IPS DF 4.7 (cell line): ENCODE measurements around the gene CNDP2.
"Not testable (repeated sequence)": the region's sequence is repeated elsewhere in the genome, so short reads cannot be mapped to it uniquely, and the experiment has no call there.

ENCODE experiments used
- DNase-seq: peaks from one replicate; pipeline ENCODE4 v3.0.0-alpha.2; 2013; ENCODE audit warnings: low spot score; ENCODE audit errors: extremely low read depth

Gene CNDP2

DNA sequence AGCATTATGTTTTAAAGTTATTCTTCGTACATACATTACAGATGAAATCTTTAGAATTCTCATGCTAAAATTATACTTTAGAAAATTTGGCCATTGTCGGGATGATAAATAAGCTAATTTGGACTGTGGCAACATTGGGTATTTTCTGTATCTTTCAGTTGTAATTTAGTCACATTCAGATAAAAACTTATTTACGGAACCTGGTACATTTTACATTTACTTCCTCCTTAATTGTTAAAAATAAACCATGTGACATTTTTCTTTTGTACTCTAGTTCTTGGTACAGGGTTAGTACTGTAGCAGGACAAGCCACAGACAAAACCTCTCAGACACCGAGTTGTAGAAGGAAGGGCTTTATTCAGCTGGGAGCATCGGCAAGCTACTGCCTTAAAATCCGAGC, 4.2 kb downstream of the CNDP2 start:
- no peak for DNase-seq

DNA sequence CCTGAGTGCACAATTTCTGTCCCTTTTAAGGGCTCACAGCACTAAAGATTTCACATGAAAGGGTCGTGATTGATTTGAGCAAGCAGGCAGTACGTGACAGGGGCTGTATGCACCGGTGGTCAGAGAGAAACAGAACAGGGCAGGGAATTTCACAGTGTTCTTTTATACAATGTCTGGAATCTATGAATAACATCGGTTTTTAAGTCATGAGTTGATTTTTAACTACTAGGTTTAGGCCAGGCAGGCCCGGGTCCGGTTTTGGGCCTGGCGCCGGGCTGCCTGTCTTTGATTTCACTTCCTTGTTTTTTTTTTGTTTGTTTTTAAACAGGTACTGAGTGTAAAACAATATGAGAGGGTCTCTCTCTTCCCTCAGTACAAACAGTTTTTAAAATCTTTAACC, 4.6 kb downstream of the CNDP2 start:
- not testable (repeated sequence) for DNase-seq

DNA sequence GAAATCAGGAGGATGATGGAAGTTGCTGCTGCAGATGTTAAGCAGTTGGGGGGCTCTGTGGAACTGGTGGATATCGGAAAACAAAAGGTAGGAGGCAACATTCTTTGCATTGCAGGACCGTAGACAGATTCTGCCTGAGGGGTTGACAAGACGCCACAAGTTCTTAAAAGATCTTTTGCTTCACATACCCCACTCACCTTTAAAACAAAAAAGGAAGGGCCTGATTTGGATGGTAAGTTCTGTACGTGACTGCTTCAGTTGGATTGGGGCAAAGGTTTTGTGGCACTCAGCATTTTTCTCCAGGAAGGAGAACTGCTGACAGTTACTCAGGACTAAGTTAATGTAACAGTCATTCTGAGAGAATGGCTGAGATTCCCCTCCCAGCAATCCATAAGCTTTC, 5.2 kb downstream of the CNDP2 start:
- no peak for DNase-seq

DNA sequence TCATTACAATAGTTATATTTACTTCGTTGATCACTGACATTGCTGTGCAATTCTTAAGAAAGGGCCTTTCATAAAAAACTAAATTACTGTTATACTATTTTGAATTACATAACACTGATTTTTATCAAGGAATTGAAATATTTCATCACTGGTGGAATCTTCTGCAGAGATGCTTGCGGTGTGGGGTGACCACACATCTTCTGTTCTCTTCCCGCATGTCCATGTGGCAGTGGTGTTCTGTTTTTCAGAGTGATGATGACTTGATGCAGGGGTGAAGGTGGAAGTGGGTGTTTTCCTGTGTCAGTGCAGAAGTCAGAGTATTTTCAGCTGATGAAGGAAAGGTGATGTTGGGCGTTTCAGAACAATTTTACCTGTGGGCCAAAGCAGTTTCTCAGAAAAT, 7.0 kb downstream of the CNDP2 start:
- DNase-seq: no peak

DNA sequence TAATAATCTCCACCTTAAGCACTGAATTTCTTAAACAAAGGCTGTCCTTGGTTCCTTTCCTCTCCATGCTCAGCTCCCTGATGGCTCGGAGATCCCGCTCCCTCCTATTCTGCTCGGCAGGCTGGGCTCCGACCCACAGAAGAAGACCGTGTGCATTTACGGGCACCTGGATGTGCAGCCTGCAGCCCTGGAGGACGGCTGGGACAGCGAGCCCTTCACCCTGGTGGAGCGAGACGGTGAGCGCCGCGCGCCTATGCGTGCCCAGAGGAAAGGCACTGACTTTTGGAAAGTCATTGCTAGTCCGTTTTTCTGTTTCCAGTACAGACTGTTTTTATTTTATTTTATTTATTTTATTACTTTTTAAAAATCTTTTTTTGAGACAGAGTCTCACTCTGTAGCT, 9.6 kb downstream of the CNDP2 start:
- no peak for DNase-seq

DNA sequence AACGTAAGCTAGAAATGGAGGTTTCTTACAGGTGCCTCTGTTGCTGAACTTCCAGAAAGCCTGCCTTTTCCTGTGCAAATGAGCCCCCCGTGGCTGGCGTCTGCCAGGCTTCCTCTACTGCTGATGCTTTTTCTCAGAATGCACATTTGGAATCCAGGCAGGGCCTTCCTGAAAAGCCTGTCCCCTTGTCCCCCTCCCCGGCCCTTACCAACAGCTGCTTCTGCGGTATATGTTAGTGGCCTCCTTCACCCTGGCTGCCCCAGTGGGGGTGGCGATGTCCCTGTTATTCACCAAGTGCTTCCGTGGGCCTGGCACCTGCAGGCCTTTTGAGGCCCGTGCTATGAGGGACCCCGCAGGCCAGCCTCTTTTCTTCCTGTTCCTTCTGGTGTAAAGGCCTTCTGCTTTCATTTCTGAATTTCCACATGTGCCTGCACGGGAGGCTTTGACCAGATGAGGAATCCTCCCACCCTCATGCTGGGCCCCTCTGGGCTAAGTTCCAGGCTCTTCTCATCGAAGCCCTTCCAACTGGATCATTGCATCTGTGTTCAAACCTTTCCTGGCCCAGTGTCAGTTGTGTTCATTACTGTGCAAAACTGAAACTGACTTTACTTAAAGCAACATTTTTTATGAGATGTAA, 10.4 kb downstream of the CNDP2 start:
- no peak for DNase-seq

DNA sequence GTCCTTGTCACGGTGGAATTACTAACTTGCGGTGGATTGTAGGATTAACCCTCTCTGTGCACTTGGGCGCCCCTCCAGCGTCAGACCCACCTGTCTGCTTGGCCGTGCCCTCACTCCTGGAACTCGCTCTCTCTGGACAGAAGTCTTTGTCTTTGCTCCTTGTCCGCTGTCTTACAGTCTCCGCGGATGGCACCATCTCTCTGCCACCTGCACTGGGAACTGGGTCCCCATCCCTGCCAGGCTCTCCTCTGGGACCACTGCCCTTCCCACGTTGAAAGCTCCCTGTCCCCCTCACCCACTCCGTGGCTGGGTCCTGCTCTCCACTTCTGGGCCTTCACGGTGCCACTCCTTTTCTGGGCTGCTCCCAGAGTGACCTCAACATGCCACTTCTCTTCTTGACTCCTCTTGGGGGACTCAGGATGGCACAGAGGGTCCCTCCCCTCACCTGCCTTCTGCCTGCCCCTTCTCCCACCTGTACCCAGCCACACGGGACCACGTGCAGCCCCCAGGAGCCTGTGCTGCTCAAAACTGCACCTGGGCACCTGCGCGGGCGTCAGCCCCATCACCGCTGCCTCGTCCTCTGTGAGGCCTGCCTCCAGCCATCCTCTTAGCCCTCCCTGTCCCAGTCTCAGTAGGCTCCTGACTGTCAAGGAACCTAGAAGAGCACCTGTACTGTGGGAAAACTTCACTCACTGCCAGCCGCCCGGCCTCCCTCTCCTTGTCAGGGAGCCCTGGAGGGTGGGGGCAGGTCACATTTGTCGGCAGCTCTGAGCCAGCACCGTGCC, 11.1 kb downstream of the CNDP2 start:
- DNase-seq: no peak

DNA sequence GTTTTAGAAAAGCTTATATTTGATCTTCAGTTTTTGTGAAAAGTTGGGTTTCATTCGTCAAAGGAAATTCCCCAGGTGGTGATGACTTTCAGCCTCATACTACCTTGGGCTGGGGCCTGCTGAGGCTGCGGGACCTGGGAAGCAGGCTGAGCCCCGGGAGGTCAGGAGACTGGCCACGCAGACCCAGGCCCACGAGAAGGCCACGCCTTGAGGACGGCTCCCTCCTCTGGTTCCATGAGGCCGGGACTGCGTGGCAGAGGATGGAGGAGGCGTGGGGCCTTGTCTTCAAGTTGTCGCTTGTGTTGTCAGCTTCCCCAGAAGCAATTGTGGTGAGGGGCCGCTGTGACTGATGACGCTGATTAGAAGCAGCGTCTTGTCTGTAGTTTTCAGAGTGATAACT, 11.8 kb downstream of the CNDP2 start:
- no peak for DNase-seq

DNA sequence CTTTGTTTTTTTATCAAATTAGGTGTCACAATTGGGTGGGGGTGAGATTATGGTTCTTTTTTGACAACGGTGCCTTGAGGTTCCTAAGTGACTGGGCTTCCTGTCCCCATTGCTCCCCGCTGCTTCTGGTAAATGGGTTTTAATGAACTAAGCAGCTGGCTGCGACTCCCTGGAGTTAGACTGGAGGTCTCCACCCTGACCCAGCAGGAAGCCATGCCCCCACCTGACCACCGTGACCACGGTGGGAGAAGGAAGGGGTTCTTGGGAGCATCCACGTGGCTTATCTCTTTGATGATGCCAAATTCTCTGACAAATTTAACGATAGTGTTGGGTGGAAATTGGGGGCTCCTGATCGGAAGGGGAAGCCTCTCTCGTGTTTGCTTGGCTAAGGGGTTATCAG, 12.2 kb downstream of the CNDP2 start:
- no peak for DNase-seq

DNA sequence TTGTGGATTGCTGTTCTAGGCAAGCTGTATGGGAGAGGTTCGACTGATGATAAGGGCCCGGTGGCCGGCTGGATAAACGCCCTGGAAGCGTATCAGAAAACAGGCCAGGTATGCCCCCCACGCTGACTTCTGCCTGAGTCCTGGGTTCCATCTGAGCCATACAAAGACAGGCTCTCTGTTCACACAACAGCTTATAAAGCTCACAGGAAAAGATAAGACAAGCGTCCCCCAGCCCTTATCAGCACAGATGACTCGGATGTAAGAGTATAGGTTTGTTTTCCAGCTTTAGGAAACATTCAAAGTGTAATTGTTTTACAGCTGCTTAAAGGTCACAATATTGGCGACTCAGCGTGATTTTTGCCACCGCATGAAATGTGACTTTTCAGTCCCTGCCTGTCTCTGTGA, 12.7 kb downstream of the CNDP2 start:
- DNase-seq: no peak

DNA sequence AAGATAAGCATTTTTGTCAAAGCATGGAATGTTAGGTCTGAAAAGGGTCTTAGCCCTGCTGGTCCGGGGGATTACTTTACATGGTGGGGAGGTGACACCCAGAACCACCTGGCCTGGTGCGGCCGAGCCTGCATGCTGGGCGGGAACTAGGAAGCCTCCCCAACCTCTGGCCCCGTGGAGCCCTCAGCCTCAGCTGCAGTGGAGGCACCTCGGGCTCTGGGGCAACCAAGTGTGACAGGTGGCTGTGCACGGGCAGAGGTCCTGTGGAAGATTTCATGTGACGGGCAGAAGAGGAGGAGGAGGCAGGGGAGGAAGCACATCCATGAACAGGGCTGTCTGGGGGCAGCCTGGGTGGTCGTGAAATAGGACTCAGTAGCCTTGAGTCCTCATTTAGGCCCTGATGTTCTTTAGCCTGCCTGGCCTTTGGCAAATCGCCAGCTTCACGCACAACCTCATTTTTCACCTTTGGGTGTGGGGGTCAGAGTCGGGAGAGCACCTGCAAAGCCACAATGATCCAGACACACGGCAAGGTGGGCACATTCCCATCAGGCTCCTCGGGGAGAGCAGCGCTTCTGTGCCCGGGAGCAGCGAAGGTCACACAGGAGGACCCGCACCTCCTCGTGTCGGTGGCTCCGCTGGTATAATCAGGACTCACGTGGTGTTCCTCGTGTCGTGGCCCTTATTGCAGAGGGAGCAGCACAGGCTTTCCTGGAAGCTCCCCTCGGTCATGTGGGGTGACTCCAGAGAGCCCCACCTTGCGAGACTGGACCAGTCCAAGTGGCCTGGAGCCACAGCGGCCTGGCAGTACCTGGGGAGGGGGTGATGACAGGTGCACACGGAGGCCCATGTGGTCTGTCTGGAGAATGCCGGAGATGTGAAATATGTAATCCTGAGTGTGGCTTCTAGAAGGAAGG, 13.9 kb downstream of the CNDP2 start:
- DNase-seq: no peak

DNA sequence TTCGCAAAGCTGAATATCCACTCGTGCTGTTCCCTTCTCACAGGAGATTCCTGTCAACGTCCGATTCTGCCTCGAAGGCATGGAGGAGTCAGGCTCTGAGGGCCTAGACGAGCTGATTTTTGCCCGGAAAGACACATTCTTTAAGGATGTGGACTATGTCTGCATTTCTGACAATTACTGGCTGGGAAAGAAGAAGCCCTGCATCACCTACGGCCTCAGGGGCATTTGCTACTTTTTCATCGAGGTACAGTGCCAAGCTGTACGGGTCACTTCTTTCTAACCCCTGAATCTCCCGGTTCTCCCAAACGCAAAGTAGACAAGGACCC, 14.6 kb downstream of the CNDP2 start:
- DNase-seq: no peak

DNA sequence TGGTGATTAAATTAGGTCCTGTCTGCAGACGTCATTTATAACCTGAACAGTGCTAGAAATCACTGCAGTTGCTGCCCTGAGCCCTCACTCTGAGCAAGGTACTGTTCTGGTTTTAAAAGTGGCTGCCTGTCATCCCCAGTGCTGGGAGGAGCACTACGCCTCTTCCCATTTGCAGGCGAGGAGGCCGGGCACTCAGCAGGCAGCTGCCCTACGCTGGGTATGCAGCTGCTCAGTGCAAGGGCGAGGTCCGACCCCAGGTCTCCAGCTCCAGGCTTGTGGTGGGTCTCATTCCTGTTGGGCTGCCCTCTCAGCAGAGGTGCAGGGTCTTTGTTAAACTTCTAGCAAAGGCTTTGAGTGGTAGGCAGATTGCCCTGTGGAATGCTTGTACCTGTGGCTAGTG, 15.7 kb downstream of the CNDP2 start:
- no peak for DNase-seq

DNA sequence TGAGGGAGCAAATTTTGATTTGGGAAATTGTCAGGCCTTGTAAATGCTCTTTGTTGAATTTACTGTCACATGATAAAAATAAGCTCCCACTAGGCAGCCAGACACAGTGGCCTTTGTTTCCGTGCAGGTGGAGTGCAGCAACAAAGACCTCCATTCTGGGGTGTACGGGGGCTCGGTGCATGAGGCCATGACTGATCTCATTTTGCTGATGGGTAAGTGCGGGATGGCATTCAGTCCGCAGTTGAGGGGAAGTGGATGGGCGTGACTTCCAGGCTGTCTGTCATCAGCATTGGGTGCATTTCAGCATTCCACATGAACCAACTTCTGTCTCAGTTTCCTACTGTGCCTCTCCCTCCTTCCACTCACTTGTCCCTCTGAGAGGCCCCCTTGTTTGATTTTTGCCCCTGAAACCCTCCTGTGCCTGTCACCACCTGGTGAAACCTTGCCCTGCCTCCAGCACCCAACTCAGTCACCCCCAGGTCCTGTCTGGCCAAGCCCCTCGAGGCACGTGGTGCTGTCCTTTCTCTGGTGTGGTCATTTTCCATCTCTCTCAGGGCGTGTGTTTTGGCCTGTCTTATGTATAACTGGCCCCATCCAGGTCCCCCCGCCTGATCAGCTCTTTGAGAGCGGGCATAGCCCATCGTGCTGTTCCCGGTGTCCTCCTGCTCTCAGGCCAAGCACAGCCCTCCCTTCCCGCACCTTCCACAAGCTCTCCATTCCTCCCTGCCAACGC, 16.3 kb downstream of the CNDP2 start:
- no peak for DNase-seq

DNA sequence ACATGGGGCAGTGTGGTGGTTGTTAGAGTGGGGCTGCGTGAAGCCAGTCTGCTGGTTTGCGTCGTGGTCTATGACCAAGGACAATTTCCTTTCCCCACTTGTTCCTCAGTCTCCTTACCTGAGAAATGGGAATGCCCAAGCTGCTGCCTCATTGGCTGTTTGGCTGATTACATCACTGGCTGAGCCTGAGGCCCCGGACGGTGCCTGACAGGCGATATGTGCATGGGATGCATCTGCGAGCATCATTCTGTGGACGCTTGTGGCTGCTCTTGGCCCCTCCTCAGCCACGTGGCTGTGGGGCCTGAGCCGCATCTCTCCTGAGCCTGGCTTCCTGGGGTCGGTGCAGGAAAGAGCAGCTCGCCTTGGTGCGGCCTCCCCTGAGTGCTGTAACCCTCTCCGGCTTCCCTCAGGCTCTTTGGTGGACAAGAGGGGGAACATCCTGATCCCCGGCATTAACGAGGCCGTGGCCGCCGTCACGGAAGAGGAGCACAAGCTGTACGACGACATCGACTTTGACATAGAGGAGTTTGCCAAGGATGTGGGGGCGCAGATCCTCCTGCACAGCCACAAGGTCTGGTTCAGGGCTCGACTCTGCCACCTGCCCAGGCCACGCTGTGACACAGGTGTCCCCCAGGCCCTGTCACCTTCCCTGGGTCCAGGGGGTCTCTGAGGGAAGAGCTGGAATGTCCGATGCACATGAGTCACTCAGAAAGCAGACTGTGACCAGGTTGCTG, 17.2 kb downstream of the CNDP2 start:
- no peak for DNase-seq

DNA sequence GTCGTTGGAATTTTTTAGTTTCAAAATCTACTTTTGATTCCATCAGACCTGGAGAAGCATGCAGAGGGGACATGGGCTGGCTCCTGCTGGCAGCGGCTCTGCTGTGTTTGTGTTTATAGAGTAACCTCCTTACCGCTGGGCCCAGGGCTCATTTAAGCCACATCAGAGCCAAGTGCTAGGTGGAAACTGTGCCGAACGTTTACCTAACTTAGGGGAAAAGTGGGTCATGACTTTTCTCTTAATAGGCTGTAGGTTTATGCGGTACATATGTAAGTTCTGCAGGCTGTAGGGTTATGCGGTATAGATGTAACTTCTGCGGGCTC, 17.7 kb downstream of the CNDP2 start:
- DNase-seq: no peak

DNA sequence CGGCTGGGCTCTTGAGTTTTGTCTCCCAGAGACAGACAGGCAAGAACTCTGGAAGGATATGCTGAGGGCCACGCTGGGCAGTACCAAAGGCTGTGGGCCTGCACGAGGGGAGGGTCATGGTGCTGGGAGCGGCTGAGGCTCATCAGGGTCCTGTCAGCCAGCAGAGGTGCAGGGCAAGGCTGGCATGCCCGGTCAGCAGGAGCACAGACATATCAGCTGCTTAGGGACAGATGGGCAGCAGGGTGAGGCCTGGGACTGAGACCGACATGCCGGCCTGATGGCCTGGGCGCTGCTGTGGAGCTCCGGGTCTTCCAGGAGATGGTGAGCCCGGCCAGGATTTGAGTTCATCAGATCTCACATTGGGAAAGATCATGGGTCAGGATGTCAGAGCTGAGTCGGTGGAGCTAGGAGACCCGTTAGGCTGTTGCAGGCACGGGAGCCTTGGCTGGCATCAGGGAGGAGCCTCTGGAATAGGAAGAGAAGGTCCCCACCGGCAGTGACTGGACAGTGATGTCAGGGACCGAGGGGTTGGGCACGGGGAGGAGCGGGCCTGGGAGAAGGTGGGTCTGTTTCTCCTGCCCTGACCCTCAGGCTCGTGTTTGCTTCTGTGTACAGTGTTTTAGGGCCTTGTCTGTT, 18.8 kb downstream of the CNDP2 start:
- DNase-seq: no peak

DNA sequence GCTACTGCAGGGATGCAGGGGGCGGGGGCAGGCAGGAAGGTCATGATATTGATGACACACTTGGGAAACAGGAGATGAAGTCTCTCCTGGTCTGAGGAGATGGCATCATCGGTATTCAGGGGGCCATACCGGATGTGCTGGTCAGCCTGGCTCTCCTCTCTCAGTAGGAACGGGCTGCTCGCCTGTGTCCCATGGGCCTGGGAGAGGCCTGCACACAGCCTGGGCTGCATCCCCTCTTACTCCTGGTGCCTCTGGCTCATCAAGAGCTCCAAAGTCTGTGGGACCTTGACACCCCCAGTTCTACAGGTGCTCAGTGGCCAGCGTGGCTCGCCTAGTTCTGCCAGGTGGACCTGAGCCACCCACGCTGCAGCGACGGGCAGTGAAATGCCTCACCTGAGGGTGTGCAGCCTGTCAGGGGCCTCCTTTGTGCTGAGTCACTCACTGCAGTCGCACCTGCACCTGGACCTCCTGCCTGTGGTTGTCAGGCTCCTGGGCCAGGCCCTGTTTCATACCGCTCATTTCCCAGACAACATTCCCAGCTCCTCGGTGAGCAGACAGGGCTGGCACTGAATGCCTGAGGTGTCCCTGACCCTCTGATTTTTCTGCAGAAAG, 19.6 kb downstream of the CNDP2 start:
- DNase-seq: no peak

DNA sequence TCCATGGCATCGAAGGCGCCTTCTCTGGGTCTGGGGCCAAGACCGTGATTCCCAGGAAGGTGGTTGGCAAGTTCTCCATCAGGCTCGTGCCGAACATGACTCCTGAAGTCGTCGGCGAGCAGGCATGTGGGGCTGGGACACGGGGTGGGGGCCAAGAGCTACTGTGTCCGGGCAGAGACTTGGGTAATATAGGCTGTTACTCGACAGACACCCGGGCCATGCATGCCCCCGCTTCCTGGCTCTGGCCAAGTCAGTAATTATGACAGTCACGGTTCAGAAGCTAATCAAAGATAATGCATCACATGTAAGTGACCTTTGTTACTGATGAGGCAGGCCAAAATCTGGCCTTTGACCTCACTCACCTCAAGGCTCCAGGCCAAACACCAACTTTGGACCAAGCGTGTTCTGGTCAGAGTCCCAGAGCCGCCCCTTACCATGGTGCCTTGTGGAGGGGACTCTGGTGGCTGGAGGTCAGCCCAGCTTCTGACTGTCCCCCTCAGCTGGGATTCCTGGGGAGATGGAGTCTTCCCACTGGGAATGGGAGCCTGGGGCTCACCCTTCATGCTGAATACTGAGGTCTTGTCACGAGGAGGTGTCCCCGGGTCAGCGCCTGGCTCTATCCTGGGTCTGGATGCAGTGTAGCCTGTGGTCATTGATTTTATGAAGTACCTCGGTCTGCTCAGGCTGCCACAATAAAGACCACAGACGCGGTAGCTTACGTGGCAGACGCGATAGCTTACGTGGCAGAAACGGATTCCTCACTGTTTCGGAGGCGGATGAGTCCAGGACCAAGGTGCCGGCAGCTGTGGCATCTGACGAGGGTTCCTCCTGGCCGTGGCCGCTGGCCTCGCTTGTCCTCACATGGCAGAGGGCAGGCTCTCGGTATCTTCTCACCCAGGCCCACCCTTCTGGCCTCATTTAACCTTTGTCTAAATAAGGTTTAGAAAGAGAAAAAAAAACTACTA, 20.4 kb downstream of the CNDP2 start:
- DNase-seq: no peak
